ENCODE measurements around the gene UBE2D1. TPM values are rescaled to one million over a fixed set of nuclear protein-coding genes. Genes with fewer than 3 reads are reported as not detected.

Gene UBE2D1
- total RNA-seq, 5 donors from 2014 or later (not counting 1 experiment from before 2014, with no cell fraction given) = 9.4 to 12.2 (median 10.5) TPM

DNA sequence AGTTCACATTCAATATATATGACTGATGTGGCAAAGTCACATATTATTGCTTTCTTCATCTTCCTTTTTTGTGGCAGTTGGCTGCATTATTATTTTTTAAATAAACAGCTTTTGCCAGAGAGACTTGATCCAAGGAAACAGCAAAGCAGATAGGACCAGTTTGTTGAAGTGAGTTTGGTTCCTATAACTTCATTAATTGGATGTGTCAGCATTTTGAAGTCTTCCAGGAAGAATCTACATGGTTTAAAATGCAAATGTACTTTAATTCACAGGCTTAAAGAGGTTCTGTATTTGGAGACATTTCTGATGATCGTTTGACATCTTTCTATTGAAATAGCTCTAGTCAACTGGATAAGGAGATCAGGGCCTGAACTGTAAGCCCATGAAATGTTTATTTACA is 13.2 kb downstream of the UBE2D1 start:
- no peaks in the 10 kb centered on the region for H3K9me3 Mint-ChIP-seq
- Histone ChIP-seq H3K9me3 (no peaks in the 10 kb centered on the region), H3K36me3 (ENCODE audit: control insufficient read depth in 2 of 2, extremely low read depth in 1 of 2, insufficient read depth in 1 of 2, low read length in 1 of 2) (no peaks in the 10 kb centered on the region), H3K4me1 (ENCODE audit: control insufficient read depth in 1 of 2, extremely low read depth in 1 of 2, insufficient read depth in 2 of 2, low read length in 2 of 2) (no peaks in the 10 kb centered on the region), H3K27me3 (replicated peaks in 1 of 2; ENCODE audit: control insufficient read depth in 2 of 2, extremely low read depth in 1 of 2, insufficient read depth in 2 of 2, low read length in 1 of 2) (no peaks in the 10 kb centered on the region), H3K27ac (ENCODE audit: low read length) (no peak overlapping the region), H3K4me3 (ENCODE audit: control insufficient read depth in 1 of 2, extremely low read depth in 1 of 2, low read length in 1 of 2) (no peak overlapping the region)
- no peak overlapping the region for H3K4me3 Mint-ChIP-seq
- ATAC-seq (replicated peaks in 1 of 4) (no peak), DNase-seq (no peak)
- H3K36me3 Mint-ChIP-seq = peaks cover 26% of the 10 kb centered on the region
- no CpG with 5 or more reads among the region's 1 CpG for WGBS (ENCODE audit: insufficient coverage)
- H3K27me3 Mint-ChIP-seq = no peaks in the 10 kb centered on the region
- H3K4me1 Mint-ChIP-seq = peaks cover 46 to 58% (median 48%) of the 10 kb centered on the region in 3 donors
- CTCF ChIA-PET = no interaction called here
- no peak overlapping the region for H3K27ac Mint-ChIP-seq
- POLR2A ChIA-PET = no interaction called here

DNA sequence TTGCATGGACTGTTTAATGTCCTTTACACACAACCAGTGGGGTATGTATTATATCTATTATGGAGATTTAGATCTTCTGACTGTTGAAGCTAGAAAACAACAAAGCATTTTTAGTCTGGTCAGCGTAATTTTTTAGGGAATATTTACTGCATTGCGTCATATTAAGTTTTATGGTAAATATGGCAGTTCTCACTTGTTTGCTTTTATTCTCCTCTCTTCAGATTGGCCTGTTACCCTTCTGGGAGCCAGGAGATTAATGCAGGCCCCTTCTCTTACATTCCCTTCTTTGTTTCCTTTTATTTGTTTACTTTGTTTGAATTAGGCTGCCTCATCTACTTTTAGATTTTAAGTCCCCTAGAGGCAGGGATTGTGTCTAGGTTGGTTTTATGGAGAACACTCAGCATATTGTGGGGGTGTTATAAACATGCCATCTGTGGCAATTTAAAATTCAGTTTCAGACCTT is 13.8 kb downstream of the UBE2D1 start:
- CTCF ChIA-PET = interaction anchor here in 1 of 2 donors (0.6 to 1.3 kb wide), 2 partner anchors 36 to 44 kb away, joined by 3 to 6 read pairs; partner anchors contain the start of gene TFAM
- ATAC-seq (replicated peaks in 1 of 4) = no peak
- Mint-ChIP-seq H3K27ac (no peak overlapping the region), H3K9me3 (no peaks in the 10 kb centered on the region), H3K4me1 (peaks cover 43 to 52% (median 43%) of the 10 kb centered on the region in 3 donors), H3K27me3 (no peaks in the 10 kb centered on the region), H3K4me3 (no peak overlapping the region), H3K36me3 (peaks cover 26% of the 10 kb centered on the region)
- Histone ChIP-seq H3K27ac (ENCODE audit: low read length) (no peak overlapping the region), H3K36me3 (ENCODE audit: control insufficient read depth in 2 of 2, extremely low read depth in 1 of 2, insufficient read depth in 1 of 2, low read length in 1 of 2) (no peaks in the 10 kb centered on the region), H3K9me3 (no peaks in the 10 kb centered on the region), H3K27me3 (replicated peaks in 1 of 2; ENCODE audit: control insufficient read depth in 2 of 2, extremely low read depth in 1 of 2, insufficient read depth in 2 of 2, low read length in 1 of 2) (no peaks in the 10 kb centered on the region), H3K4me3 (ENCODE audit: control insufficient read depth in 1 of 2, extremely low read depth in 1 of 2, low read length in 1 of 2) (no peak overlapping the region), H3K4me1 (ENCODE audit: control insufficient read depth in 1 of 2, extremely low read depth in 1 of 2, insufficient read depth in 2 of 2, low read length in 2 of 2) (no peaks in the 10 kb centered on the region)
- POLR2A ChIA-PET = no interaction called here
- DNase-seq = no peak
- 100% methylated on average over 2 of the region's 2 CpGs for WGBS (ENCODE audit: insufficient coverage)

DNA sequence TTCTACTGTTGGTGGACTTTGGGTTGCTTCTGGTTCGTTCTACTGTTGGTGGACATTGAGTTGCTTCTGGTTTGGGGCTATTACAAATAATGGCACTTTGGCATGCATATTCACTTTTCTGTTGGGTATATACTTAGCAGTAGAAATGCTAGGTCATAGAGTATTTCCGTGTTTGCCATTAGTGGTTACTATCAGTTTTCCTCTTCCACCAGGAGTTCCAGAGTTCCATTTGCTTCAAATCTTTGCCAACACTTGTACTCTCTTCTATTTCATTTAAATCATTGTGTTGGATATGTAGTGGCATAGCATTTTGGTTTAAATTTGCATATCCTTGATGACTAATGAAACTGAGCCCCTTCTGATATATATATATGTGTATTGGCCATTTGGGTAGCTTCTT is 15.2 kb downstream of the UBE2D1 start:
- no peaks in the 10 kb centered on the region for H3K9me3 ChIP-seq
- Mint-ChIP-seq H3K27me3 (no peaks in the 10 kb centered on the region), H3K4me1 (peaks cover 41 to 52% (median 51%) of the 10 kb centered on the region in 3 donors), H3K4me3 (no peak overlapping the region), H3K27ac (no peak overlapping the region), H3K36me3 (peaks cover 26% of the 10 kb centered on the region), H3K9me3 (no peaks in the 10 kb centered on the region)
- 100% methylated on average over 1 of the region's 2 CpGs for WGBS (ENCODE audit: insufficient coverage)
- no peaks in the 10 kb centered on the region for H3K4me1 ChIP-seq (ENCODE audit: control insufficient read depth in 1 of 2, extremely low read depth in 1 of 2, insufficient read depth in 2 of 2, low read length in 2 of 2)
- ATAC-seq (replicated peaks in 1 of 4) = no peak
- H3K4me3 ChIP-seq (ENCODE audit: control insufficient read depth in 1 of 2, extremely low read depth in 1 of 2, low read length in 1 of 2) = no peak overlapping the region
- POLR2A ChIA-PET = no interaction called here
- H3K27me3 ChIP-seq (replicated peaks in 1 of 2; ENCODE audit: control insufficient read depth in 2 of 2, extremely low read depth in 1 of 2, insufficient read depth in 2 of 2, low read length in 1 of 2) = no peaks in the 10 kb centered on the region
- no peak overlapping the region for H3K27ac ChIP-seq (ENCODE audit: low read length)
- H3K36me3 ChIP-seq (ENCODE audit: control insufficient read depth in 2 of 2, extremely low read depth in 1 of 2, insufficient read depth in 1 of 2, low read length in 1 of 2) = no peaks in the 10 kb centered on the region
- no peak for DNase-seq
- CTCF ChIA-PET = interaction anchor here in 1 of 2 donors (1.3 kb wide), 1 partner anchor 35 kb away, joined by 3 read pairs; the partner anchor contains the start of gene TFAM

DNA sequence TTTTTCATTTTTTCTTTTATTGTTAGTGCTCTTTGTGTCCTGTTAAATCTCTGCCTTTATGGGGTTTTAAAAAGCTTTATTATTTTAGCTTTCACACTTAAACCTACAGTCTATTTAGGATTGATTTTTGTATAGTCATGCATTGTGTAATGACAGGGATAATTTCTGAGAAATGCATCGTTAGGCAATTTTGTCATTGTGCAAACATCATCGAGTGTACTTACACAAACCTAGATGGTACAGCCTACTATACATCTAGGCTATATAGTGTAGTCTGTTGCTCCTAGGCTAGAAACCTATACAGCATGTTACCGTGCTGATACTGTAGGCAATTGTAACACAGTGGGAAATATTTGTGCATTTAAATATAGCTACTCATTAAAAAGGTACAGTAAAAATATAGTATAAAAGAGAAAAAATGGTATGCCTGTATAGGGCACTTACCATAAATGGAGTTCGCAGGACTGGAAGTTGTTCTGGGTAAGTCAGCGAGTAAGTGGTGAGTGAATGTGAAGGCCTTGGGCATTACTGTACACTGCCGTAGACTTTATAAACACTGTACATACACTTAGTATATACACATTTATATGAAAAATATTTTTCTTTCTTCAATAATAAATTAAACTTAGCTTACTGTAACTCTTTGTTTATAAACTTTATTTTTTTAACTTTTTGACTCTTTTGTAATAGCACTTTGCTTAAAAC is 16.0 kb downstream of the UBE2D1 start:
- no peaks in the 10 kb centered on the region for H3K27me3 ChIP-seq (replicated peaks in 1 of 2; ENCODE audit: control insufficient read depth in 2 of 2, extremely low read depth in 1 of 2, insufficient read depth in 2 of 2, low read length in 1 of 2)
- H3K27ac Mint-ChIP-seq = no peak overlapping the region
- no CpG with 5 or more reads among the region's 6 CpGs for WGBS (ENCODE audit: insufficient coverage)
- no peaks in the 10 kb centered on the region for H3K36me3 ChIP-seq (ENCODE audit: control insufficient read depth in 2 of 2, extremely low read depth in 1 of 2, insufficient read depth in 1 of 2, low read length in 1 of 2)
- H3K9me3 ChIP-seq = no peaks in the 10 kb centered on the region
- no peaks in the 10 kb centered on the region for H3K4me1 ChIP-seq (ENCODE audit: control insufficient read depth in 1 of 2, extremely low read depth in 1 of 2, insufficient read depth in 2 of 2, low read length in 2 of 2)
- CTCF ChIA-PET = interaction anchor here (0.7 to 0.9 kb wide), 2 partner anchors 9 to 16 kb away, joined by 3 read pairs; no protein-coding TSS in a partner anchor
- ATAC-seq (replicated peaks in 1 of 4) (no peak), DNase-seq (no peak)
- H3K9me3 Mint-ChIP-seq = no peaks in the 10 kb centered on the region
- peaks cover 42 to 60% (median 58%) of the 10 kb centered on the region in 3 donors for H3K4me1 Mint-ChIP-seq
- no peaks in the 10 kb centered on the region for H3K27me3 Mint-ChIP-seq
- no peak overlapping the region for H3K4me3 ChIP-seq (ENCODE audit: control insufficient read depth in 1 of 2, extremely low read depth in 1 of 2, low read length in 1 of 2)
- no peak overlapping the region for H3K4me3 Mint-ChIP-seq
- no peak overlapping the region for H3K27ac ChIP-seq (ENCODE audit: low read length)
- H3K36me3 Mint-ChIP-seq = peaks cover 22% of the 10 kb centered on the region
- POLR2A ChIA-PET = interaction anchor here in 1 of 2 donors (0.6 kb wide), 2 partner anchors 11 to 23 kb away, joined by 3 read pairs; no protein-coding TSS in a partner anchor

DNA sequence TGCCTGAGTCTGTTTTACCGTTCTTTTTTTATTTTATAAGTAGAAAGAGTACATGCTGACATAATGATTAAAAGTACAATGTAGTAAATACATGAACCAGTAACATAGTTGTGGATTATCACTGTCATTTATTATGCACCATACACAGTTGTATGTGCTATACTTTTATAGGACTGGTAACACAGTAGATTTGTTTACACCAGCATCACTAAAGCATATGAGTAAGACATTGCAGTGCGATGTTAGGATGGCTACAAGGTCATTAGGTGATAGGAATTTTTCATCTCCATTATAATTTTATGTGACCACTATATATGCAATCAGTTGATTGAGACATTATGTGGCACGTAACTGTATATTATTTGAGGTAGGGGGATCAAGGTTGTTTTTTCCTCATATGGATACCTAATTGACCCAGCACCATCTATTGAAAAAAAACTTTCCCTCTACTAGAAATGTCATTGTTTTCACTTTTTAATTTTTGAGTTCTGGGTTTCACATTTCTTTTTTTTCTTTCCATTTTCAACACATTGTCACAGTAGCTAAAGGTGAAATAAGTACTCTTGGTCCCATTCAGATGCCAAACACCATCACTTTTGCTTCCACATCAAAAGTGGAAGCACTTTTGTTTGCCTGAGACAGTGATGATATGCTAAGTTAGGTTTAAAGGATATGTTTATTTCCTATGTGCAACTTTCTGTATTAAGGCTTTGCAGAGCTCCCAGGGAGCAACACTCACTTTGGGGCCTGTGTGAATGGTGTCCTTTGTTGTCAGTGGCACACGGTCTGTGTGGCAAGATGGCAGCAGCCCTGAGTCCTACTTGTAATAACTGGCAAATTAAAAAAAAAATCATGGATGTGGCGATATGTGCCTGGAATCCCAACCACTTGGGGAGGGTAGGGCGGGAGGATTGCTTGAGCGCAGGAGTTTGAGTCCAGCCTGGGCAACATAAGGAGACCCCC is 17.1 kb downstream of the UBE2D1 start:
- no peak overlapping the region for H3K4me3 Mint-ChIP-seq
- H3K4me1 Mint-ChIP-seq = peaks cover 43 to 60% (median 60%) of the 10 kb centered on the region in 3 donors
- WGBS (ENCODE audit: insufficient coverage) = 80% methylated on average over 2 of the region's 7 CpGs
- DNase-seq = no peak
- POLR2A ChIA-PET = interaction anchor here in 1 of 2 donors (0.6 kb wide), 3 partner anchors 12 to 45 kb away, joined by 3 read pairs; no protein-coding TSS in a partner anchor
- H3K27me3 Mint-ChIP-seq = no peaks in the 10 kb centered on the region
- H3K4me3 ChIP-seq (ENCODE audit: control insufficient read depth in 1 of 2, extremely low read depth in 1 of 2, low read length in 1 of 2) = no peak overlapping the region
- H3K9me3 ChIP-seq = no peaks in the 10 kb centered on the region
- no peaks in the 10 kb centered on the region for H3K9me3 Mint-ChIP-seq
- no peak overlapping the region for H3K27ac ChIP-seq (ENCODE audit: low read length)
- no peak for ATAC-seq (replicated peaks in 1 of 4)
- H3K36me3 Mint-ChIP-seq = peaks cover 13% of the 10 kb centered on the region
- no peaks in the 10 kb centered on the region for H3K27me3 ChIP-seq (replicated peaks in 1 of 2; ENCODE audit: control insufficient read depth in 2 of 2, extremely low read depth in 1 of 2, insufficient read depth in 2 of 2, low read length in 1 of 2)
- H3K4me1 ChIP-seq (ENCODE audit: control insufficient read depth in 1 of 2, extremely low read depth in 1 of 2, insufficient read depth in 2 of 2, low read length in 2 of 2) = no peaks in the 10 kb centered on the region
- CTCF ChIA-PET = interaction anchor here (0.7 to 0.9 kb wide), 2 partner anchors 8 to 15 kb away, joined by 3 read pairs; no protein-coding TSS in a partner anchor
- no peaks in the 10 kb centered on the region for H3K36me3 ChIP-seq (ENCODE audit: control insufficient read depth in 2 of 2, extremely low read depth in 1 of 2, insufficient read depth in 1 of 2, low read length in 1 of 2)
- H3K27ac Mint-ChIP-seq = no peak overlapping the region

DNA sequence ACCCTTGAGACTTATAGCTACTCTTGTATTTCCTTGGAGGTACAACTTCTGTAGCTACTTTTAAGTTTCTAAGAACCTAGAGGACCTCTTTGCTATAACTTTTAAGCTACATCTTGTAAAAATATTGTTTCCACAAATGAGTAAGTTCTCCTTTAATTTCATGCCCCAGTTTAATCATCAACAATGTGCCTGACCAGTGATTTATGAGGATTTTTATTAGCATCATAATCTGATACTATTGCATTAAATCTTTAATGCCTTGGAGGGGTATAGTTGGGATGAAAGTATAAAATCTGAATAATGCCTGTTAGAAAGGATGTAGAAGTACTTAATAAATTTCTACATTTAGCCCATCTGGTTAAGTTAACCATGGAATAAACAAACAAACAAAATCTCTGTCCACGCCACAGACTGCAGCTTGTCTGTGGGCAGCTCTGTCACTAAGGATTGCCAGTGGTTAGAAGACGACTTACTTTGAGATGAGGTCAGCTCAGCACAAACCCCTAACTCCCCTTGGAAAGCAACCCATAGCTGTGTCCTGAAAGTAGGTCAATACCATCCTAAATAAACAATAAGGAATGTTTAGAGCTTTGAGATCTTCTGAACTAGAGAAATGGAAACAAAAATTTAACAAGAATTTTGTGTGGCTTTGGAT is 18.3 kb downstream of the UBE2D1 start:
- DNase-seq (no peak), ATAC-seq (replicated peaks in 1 of 4) (no peak)
- Histone ChIP-seq H3K9me3 (no peaks in the 10 kb centered on the region), H3K4me1 (ENCODE audit: control insufficient read depth in 1 of 2, extremely low read depth in 1 of 2, insufficient read depth in 2 of 2, low read length in 2 of 2) (no peaks in the 10 kb centered on the region), H3K4me3 (ENCODE audit: control insufficient read depth in 1 of 2, extremely low read depth in 1 of 2, low read length in 1 of 2) (no peak overlapping the region), H3K36me3 (ENCODE audit: control insufficient read depth in 2 of 2, extremely low read depth in 1 of 2, insufficient read depth in 1 of 2, low read length in 1 of 2) (no peaks in the 10 kb centered on the region), H3K27ac (ENCODE audit: low read length) (no peak overlapping the region), H3K27me3 (replicated peaks in 1 of 2; ENCODE audit: control insufficient read depth in 2 of 2, extremely low read depth in 1 of 2, insufficient read depth in 2 of 2, low read length in 1 of 2) (no peaks in the 10 kb centered on the region)
- Mint-ChIP-seq H3K9me3 (no peaks in the 10 kb centered on the region), H3K4me1 (peaks cover 47 to 59% (median 58%) of the 10 kb centered on the region in 3 donors), H3K36me3 (peaks cover 8% of the 10 kb centered on the region), H3K4me3 (no peak overlapping the region), H3K27me3 (no peaks in the 10 kb centered on the region), H3K27ac (no peak overlapping the region)
- no CpG with 5 or more reads among the region's 2 CpGs for WGBS (ENCODE audit: insufficient coverage)
- ChIA-PET POLR2A (no interaction called here), CTCF (interaction anchor here (0.7 to 1.3 kb wide), 2 partner anchors 9 to 54 kb away, joined by 3 read pairs; no protein-coding TSS in a partner anchor)
